HK-2 (cell line): Measurements from ENCODE around the gene MRPL34.

ENCODE experiments used
- DNase-seq: peaks from one replicate; pipeline ENCODE4 v3.0.0-alpha.2; 2018; ENCODE audit not compliant: unreplicated experiment

The MRPL34 gene

DNA sequence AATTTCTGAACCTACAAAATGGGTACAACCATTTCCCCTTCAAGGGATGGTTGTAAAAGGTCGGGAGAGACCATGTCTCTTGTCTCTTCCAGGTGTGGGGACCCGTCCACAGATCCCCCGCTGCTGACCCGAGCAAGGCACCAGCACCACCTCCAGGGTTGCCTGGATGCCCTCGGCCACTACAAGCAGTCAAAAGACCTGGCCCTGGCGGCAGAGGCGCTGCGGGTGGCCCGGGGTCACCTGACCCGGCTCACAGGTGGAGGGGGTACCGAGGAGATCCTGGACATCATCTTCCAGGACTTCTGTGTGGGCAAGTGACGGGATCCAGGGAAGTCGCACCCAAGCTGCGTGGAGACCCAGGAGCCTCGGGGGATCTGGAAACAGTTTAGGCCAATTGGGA, 35.7 kb downstream of the MRPL34 start:
- no peak for DNase-seq

DNA sequence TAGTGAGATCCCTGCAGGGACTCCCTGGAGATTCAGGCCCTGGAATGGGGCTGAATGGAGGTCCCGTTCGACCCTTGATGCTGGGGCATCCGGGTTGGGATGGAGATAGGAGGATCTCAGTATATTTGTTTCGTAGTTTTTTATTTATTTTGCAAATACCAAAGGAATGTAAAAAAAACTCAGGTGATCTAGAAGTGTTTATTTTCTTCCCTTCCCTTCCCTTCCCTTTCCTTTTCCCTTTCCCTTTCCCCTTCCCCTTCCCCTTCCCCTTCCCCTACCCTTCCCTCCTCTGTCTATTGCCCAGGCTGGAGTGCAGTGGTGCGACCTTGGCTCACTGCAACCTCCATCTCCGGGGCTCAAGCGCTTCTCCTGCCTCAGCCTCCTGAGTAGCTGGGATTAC, 36.2 kb downstream of the MRPL34 start:
- no peak for DNase-seq

DNA sequence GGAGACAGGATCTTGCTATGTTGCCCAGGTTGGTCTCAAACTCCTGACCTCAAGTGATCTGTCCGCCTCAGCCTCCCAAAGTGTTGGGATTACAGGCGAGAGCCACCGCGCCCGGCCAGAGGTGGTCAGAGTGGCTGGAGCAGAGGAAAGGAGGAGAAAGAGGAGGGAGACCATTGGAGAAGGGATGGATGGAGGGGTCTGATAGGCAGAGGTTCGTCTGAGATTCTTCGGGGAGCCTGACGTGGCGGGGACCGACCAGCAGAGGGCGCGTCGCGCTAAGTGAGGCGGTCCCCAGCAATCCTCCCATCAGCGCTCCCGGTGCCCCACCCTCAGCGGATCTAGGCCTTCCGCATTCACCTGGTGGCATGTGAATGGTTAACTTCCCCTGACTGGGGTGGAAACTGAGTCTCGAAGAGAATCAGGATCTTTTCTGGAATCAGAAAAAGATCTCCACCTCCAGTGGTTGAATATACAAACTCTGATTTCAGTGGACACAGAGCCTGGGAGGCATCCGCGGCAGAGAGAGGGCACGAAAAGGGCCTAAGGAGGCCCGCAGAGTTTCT, 40.5 kb downstream of the MRPL34 start:
- DNase-seq = peak; percentile 81

DNA sequence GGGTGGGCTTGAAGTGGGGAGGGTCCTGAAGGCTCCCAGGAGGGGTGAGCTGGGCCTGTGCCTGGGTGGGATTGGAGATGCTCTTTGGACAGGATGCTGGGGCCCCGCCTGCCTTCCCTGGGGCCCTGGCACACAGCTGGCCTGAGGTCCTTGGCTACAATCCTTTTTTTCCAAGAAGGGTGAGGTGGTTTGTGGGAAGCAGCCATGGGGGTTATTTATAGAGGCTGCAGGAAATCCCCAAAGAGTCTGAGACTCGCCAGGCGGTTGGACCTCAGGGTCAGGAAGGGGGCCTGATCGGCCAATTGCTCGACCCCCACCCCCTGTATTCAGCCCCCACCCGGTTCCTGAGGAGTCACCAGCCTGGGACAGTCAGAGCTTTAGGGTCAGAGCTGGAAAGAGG, 41.7 kb downstream of the MRPL34 start:
- no peak for DNase-seq

DNA sequence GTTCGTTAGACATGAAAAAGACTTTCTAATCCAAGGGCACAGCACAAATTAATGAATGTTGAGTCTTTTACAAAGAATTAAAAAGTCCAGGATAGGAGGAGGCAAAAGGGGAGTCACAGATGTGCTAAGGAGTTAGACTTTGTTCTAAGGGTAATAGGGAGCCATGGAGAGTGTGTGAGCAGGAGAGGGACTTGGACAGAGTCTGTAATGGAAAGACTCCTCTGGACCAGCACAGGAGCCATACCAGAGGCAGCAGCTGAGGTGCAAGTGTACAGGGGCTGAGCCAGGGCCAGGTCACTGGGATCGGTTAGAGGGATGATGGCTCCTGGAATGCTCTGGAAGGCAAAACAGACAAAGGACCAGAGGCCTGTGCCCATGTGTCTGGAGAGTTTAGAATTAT, 42.2 kb downstream of the MRPL34 start:
- DNase-seq = no peak

DNA sequence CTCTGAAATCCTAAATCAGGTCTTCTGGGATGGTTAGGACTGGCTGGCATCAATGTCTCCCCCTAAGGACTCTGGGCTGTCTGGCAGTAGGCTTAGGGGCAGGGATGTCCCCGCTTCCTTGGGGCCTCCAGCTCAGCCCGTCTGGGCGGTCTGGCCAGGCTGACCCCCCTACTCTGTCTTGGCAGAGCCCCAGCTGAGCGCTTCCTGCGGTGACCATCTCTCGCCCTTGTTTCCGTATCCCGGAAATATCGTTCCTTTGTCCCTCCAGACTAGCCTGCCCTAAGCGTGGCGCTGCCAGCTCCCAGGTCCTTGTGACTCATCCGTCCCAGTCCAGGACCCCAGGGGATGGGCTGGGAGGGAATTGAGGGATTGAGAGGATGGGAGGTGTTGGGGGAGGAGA, 43.0 kb downstream of the MRPL34 start:
- DNase-seq = peak; percentile 47

DNA sequence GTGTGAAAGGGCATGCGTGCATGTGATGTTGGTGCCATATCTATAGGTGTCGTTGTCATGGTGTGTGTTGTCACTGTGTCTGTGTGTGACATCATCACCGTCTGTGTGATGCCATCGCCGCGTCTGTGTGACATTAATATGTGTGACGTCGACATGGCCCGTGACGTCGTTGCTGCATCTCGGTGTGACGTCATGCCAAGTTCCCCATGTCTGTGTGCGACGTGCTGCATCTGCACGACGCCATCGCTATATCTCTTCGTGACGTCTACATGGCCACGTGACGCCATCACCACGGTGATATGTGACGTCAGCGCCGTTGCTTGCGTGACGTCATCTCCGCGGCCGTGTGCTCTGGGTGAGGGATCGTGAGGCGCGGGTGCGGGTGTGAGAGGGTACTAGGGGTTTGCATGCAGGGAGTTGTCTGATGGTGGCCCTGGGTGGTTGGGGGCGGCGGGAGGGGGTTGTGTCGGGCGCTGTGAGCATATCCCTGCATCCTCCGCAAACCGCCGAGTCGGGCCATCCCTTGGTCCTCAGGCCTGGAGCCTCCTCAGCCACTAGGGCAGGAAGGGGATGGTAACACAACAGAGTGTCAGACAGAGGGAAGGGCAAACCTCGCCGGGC, 46.3 kb downstream of the MRPL34 start:
- DNase-seq = no peak

DNA sequence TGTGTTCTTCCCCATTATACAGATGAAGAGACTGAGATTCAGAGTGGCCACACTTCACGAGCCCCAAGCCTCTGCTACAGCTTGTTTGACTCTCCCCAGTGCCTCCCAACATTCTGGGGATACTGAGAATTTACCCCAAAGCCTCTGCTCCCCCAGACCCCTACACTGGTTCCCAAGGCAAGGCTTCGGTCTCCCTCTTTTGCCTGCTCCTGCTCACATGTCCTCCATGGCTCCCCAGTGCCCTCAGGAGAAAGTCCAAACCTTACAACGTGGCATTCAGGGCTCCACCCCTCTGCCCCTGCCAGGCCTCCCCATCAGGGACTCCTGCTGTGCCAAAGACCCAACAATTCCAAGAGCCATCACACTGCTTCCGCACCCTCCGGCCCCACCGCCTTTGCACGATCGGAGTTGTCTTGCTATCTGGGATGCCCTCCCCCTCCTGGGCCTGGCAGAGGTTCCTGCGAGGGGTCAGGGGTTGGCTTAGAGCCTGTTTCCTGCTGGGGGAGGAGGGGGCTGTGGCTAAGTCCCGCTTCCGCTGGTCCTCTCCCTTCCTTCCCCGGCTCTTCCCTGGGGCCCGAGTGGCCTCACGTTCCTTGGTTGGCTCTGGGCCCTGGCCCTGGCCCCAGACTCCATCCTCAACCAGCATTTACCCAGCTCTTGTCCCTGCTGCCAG, 47.1 kb downstream of the MRPL34 start:
- no peak for DNase-seq

DNA sequence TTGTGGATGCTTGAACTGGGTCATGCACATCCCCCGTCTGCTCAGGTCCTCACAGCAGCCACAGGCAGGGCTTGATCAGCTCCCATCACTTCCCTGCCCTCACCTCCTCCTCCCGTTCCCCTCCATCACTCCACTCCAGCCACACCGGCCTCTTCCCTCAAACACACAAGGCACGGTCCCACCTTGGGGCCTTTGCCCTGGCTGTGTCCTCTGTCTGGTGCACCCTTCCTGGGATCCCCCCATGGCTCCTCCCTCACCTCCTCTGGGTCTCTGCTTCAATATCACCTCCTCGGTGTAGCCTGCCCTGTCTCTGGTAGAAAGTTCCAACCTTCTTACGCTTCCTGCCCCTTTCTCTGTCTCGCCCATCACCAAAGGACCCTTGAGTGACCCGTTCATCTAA, 47.7 kb downstream of the MRPL34 start:
- DNase-seq = no peak
